Activated naive CD4-positive, alpha-beta T cell (primary cell): ENCODE results near the gene CIITA.
"Not testable (repeated sequence)": the region's sequence is repeated elsewhere in the genome, so short reads cannot be mapped to it uniquely, and the experiment has no call there.

ENCODE experiments used
- DNase-seq, 4 experiments: peaks; one replicate each; lab custom pipeline; 2025; lab: John Stamatoyannopoulos, UW

The CIITA gene

GRCh38 chr16:10950393-10950792, 73.4 kb downstream of the CIITA start:
- no peak for DNase-seq

GRCh38 chr16:10951026-10951425, 74.0 kb downstream of the CIITA start:
- no peak for DNase-seq

DNA sequence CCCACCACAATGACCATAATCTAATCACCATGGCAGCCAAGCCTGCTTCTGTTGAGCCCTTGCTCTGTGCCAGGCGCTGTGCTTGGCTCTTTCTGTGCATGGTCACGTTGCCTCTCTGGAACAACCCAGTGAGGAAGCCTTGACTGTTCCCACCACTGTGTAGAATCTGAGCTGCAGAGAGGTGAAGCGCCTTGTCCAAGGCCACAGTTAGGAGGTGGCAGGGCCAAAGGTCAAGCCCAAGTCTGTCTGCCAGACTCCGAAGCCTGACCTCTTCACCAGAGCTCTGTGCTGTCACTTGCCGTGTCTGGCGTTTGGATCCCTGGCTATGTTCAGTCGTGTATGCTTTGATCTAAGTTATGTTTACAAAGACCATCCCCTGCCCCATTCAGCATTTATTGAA, 77.9 kb downstream of the CIITA start:
- no peak for DNase-seq

- no peak for DNase-seq
Measured at GRCh38 chr16:10957771-10958482, 80.9 kb downstream of the CIITA start.

DNA sequence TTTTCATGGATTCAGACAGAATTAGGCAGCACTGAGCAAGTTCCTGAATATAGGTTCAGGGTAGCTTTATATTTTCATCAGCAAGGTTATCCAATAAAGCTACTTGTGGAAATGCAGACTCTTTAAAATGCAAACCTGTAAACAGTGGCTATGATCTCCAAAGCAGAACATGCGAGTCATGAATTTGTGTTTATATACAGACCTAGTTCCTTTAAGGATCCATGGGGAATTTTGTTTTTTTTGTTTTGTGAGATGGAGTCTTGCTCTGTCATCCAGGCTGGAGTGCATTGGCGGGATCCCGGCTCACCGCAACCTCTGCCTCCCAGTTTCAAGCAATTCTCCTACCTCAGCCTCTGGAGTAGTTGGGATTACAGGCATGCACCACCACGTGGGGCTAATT, 82.2 kb downstream of the CIITA start:
- DNase-seq, result no peak

DNA sequence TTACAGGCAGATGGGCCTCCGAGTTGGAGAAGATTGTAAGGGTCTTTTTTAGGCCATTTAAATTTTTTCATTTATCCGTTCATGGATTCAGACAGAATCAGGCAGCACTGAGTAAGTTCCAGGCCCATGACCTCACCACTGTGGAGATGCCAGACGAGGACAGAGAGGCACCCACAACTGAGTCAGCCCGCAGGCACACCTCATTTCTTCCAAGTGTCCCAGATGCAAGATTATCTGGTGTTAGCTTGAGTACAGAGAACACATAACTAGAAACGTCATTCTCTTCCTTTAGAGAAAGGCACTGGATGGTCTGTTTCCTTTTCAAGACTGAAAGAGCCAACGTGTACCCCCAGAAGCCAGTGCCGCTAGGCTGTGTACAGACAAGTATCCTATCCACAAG, 84.2 kb downstream of the CIITA start:
- no peak for DNase-seq

DNA sequence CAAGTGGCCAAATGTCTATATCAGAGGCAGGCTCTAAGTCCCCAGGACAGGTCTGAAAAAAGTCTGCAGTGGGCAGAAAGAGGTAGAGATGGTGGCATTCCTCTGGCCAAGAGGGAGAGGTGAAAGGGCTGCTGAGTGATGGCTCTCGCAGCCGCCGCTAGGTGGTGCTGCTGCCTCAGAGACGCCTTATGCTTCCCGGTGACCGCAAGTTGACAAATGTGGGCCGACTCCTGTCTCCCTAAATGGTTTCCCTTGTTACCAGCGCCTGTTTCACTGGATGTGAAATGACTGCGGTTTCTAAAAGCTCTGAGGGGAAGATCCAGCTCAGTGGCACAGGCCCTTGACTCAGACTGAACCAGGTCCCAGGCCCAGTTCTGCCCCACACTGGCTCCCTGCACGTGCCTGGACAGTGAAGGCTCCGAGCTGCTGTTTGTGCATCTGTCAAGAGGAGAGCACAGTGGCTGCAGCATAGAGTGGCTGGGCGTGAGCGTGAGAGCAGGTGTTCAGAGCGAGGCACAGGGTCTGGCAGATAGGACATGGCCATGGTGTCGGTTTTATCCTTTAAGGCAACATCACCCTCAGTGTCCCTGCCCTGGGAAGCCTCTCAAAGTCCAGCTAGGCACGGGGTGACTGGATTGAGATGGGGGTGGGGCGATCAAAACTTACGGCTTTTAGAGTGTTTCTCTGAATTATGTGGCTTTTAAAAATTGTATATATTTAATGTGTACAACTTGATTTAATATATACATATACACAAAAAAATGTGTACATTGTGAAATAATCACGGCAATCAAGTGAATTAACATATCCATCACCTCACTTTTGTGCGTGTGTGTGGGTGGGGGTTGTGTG, 87.3 kb downstream of the CIITA start:
- DNase-seq, result peak; percentile 33 to 77 (median 60)

DNA sequence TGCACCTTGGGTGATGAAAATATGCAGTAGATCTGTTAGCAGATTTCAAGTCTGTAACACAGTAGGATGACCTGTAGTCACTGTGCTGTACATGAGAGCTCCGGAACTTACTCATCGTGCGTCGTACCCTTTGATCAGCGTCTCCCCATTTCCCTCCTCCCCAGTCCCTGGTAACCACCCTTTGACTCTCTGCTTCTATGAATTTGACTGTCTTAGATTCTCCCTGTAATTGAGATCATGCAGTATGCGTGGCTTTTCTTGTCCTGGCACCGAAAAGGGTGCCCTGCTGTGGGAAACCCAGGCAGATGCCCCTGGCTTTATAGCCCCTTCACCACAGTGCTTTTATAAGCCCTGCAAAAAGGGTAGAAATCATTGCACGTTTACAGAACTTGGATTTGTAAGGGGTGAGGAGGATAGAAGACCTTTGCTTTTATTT, 87.9 kb downstream of the CIITA start:
- peak in 1 of 4 experiments; percentile 7 for DNase-seq

- DNase-seq, result no peak
Measured at GRCh38 chr16:10965440-10966061, 88.5 kb downstream of the CIITA start.

DNA sequence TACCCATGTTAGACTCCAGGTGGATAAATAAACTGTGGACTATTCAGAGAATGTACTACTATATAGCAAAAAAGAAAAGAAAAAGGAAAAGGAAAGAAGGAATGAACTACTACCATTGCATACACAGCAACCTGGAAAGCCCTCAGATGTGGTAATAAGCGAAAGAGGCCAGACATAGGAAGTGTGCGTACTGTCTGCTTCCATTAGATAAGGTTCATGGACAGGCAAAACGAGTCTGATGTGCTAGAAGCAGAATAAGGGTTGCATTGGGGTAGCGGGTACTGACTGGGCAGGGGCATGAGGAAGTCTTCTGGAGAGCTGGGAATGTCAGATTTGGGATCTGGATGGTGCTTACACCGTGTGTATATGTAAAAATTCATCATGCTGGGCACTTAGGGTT, 89.1 kb downstream of the CIITA start:
- DNase-seq, result no peak

GRCh38 chr16:10966559-10966958, 89.6 kb downstream of the CIITA start:
- not testable (repeated sequence) for DNase-seq

GRCh38 chr16:10967986-10968385, 91.0 kb downstream of the CIITA start:
- DNase-seq, result no peak

- no peak for DNase-seq
Measured at GRCh38 chr16:10968498-10968897, 91.5 kb downstream of the CIITA start.

DNA sequence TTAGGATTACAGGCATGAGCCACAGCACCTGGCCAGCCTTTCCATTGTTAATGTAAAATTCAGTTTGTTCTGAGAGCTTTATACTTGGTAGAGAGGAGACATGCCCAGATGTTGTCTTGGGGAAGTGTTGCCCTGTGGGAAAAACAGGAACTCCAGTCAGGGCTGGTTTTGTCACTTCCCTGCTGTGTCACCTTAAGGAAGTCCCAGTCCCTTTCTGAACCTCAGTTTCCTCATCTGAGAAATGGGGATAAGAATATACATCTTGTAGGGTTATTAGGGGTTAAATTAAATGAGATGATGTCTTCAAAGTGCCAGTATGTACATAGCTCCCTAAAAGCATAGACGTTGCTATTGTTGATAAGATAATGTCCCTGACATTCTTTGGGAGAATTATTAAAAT, 92.6 kb downstream of the CIITA start:
- DNase-seq, result no peak

DNA sequence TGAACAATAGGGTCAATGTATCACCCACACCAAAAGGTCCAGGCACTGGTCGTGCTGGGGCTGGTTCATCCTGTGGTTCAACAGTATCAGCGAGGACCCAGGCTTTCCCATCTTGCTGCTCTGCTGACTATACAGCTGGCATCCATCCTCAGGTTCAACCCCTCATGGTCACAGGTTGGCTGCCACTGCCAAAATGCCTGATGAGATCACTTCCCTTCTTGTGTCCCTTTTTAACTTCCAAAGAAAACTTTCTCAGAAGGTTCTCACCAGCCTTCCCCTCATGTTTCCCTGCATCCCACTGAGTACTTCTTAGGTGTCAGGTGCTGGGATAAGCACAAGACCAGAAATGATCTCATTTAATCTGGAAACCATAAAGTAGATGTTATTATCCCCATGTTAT, 93.1 kb downstream of the CIITA start:
- DNase-seq, result no peak

DNA sequence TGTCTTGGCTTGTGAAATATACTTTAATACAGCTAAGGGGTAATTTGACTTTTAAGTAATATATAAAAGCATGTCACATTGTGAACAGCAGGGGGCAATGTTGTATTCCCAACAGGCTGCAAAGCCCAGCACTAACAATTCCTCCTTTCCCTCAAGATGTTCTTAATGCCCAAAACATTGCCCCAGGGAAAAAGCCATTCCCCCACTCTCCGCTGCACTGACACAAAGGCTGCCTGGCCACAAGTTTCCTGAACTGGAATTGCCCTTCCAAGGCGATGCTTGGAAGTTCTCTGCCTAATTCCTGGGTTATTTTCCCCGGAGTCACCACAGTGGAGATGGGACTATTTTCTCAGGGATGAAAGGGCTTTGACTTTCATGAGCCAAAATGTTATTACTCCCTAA, 94.6 kb downstream of the CIITA start:
- no peak for DNase-seq

- DNase-seq, result no peak
Measured at GRCh38 chr16:10972108-10972818, 95.3 kb downstream of the CIITA start.

- DNase-seq, result no peak
Measured at GRCh38 chr16:10972819-10973464, 95.9 kb downstream of the CIITA start.

GRCh38 chr16:10976634-10977033, 99.6 kb downstream of the CIITA start:
- DNase-seq, result no peak

- DNase-seq, result no peak
Measured at GRCh38 chr16:10978124-10978523, 101.1 kb downstream of the CIITA start.

- no peak for DNase-seq
Measured at GRCh38 chr16:10978871-10979446, 102.0 kb downstream of the CIITA start.
